Left colon (tissue), 2 donors: Measurements from ENCODE around the gene DCLRE1A. TPM values are rescaled to one million over a fixed set of nuclear protein-coding genes. Genes with fewer than 3 reads are reported as not detected.
"Not testable (repeated sequence)": the region's sequence is repeated elsewhere in the genome, so short reads cannot be mapped to it uniquely, and the experiment has no call there.

Source experiments
- ATAC-seq: fragments of 200-7000 bp; cut with Tn5 transposase; one replicate; pipeline ENCODE4 v1.9.1; 2020; ENCODE audit warnings: mild to moderate bottlenecking, moderate library complexity
- DNase-seq, 2 donors: peaks; one replicate each; pipeline ENCODE4 v3.0.0-alpha.2; 2020
- intact Hi-C, 2 donors: fragments of 100-400 bp; cut with DNase I in 1 of 2; cut with micrococcal nuclease in 1 of 2; formaldehyde crosslinking; loops; one replicate each; pipeline versions ENCODE4 v1.11.2 to v1.14.0; 2022; cut with DNase I, micrococcal nuclease
- total RNA-seq, 2 donors: library from RNA; stranded (reverse); fragmentation: NEBNext Ultra II Directional; extraction: Animal tissue kit (Norgen Biotek cat#: 25700); gene quantifications; one replicate each; pipeline ENCODE4 v1.2.1, GENCODE V29; 2021
- donor health status: DM: no; HTN: no; CAD: no.
- donor health status: DM: yes; HTN: yes; CAD: no.

DCLRE1A gene
- total RNA-seq, 2 donors from 2014 or later = 3.7 to 4.9 TPM

DNA sequence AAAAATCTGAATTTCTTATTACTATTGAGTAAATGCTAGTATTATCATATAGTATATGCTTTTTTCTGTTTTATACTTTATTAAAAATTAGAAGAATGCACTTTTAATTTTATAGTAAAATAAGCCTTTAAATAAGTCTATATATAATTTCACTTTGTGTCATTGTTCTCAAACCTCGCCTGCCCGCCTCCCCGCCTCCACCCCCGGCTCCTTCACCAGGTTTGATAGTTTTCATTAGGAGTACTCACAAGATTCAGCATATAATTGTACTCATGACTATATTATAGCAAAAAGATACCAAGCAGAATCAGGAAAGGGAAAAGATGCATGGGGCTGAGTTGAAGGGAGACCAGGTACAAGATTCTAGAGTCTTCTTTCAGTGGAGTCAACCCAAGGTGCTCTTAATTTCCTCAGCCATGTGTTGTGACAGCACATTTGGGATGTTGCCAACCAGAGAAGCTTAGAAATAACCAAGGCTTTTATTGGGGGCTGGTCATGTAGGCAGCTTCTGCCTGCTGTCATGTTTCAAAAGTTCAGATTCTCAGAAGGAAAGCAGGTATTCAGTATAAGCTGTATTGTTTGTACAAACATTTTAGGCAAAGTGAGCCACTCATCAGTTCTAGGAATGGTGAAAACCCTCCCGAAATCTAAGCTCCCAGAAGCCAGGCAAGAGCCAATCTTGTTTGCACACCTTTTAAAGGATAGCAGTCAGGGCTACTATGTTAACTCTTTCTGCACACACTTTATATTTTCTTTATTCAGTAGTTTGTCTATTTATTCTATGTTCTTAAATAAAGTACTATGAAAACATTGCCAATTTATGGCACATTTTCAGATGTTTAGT is 12.9 kb upstream of the DCLRE1A start:
- intact Hi-C loops = no loop called here
- DNase-seq (no peak), ATAC-seq (no peak)

DNA sequence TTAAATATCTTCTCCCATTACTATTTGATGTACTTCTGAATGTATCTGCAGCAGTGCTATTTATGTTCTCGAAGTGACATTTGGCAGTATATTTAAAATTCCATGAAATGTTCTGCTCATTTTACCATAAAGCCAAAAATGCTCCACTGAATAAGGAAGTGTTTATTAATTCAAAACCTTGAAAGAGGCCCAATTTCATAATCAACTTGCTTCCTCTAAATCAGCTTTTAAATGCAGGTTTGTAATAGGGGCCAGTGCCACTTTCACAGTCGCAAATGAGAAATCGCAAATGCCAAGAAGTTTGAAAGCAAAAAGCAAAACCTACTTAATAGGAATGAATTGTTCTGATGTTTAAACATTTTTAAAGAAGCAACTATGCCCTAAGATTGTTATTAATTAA is 12.0 kb upstream of the DCLRE1A start:
- no peak for ATAC-seq
- intact Hi-C loops = no loop called here

DNA sequence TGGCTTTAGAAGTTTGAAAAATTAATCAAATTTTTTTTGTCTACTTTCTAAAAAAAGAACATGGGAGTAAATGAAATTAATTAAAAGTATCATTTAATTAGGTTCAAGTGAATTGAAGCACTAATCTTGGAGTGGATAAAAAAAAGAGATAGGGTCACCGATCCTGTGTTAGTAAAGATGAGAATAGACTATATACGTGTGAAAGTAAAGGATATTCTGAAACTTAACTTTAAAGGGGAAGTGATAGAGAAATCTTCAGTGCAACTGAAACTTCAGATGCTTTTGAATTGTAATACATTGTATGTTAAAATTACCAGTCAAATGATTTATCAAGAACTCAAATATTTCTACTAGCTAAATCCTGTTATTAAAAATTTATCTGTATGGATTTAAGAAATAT is 5.4 kb upstream of the DCLRE1A start:
- ATAC-seq (no peak), DNase-seq (no peak)
- intact Hi-C loops = no loop called here

More for the DNA sequence above, 12.0 kb upstream of the DCLRE1A start:
- no peak for DNase-seq

DNA sequence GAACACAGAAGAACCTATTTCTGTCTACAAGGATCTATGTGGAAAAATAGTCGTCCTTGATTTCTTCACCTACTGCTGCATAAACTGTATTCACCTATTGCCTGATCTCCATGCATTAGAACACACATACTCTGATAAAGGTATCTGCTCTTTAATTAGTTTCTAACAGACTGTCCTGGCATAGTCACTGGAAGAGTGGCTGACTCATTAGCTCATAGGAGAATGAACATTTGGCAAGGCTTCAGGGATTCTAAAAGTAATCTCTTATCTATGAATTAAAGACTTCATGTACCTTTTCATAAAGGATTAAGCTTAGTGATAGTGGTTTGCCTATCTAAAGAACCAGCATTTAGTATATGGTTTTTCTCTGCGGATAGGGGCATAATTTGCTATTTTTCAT is 4.7 kb upstream of the DCLRE1A start:
- intact Hi-C loops = no loop called here
- no peak for ATAC-seq
- DNase-seq = no peak

DNA sequence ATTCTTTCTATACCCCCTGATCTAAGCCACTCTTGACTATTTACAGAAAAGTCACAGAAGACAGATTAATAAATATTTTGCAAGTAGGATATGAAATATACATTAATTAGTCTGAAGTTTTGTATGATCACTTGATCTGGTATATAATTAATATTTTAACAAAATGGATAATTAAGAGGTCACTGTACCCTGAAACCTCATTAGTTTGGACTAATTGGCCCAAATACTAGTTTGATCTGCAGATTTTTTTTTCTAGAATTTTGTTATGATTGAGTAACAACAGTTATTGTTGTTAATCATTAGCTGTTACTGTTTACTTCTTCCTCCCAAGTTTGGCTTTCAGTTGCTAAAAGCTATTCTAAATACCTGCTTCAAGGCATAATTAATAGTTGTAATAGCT is 3.3 kb upstream of the DCLRE1A start:
- DNase-seq = no peak
- intact Hi-C loops = no loop called here
- ATAC-seq = no peak

DNA sequence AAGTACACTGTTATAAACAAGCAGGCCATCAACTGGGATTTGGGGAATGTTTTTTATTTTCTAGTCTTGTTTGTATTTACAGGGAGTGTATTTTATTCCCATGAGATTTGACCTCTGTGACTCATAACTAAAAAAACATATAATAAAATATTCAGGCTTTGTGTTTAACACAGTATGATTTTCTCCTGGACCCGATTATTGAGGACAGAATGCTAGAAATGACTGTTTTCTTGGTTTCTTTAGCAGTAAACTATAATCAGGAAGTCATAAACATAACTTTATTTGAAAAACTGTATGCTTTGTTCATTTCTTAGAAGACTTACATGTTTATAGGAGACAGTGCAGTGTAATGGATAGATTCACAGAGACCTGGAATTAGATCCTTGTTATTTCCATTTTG is 2.7 kb upstream of the DCLRE1A start:
- intact Hi-C loops = no loop called here
- DNase-seq = no peak
- no peak for ATAC-seq

DNA sequence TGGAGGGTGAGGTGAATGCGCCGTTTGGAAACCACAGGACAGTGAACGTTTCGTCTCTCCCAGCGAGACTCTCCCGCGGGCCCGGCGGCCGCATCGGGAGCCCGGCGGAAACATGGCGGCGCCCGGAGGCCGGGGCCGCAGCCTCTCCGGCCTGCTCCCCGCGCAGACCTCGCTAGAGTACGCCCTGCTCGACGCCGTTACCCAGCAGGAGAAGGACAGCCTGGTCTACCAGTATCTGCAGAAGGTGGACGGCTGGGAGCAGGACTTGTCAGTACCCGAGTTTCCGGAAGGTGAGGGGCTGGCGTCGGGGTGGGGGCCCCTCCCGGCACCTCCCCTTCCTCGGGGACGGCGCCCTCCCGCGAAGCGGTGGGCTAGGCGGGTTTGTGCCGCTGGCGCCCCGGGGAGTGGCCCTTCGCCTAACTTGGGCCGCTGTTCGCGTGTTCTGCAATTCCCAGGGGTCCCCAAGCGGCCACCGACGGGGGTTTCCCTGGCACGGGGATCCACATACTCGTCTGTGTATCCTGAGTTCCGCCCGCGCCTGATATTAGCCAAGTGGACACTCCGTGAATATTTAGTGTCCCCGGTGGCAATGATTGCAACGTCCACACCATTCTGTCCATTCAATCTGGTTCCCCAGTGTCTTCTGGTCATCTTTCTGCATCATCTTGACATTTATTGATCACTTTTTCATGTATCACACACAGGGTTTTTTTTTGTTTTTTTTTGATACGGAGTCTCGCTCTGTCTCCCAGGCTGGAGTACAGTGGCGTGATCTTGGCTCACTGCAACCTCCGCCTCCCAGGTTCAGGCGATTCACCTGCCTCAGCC is 1.1 kb upstream of the DCLRE1A start:
- peak; percentile 74 for ATAC-seq

DNA sequence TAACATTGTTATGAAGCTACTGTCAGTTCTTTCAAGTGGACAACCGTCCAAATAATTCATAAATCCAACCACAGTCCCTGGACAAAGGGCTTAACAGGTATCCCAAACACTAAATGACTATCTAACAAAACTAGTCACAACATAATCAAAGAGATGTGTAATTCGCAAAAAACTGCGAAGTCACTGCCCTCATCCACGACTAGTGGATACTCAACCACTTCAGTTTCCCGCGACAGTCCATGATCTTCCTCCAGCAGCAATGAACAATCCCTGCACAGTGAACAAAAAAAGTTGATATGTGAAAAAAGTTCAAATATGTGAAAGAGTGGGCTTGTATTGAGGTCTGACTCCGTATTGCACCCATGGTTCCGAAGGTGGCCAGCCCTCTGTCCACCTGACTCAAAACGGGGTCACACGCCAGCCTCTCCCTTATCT is 287 bp downstream of the DCLRE1A start:
- ATAC-seq = peak; percentile 21
- DNase-seq = peak in 1 of 2 donors; percentile 21
- intact Hi-C loops = no loop called here

More for the DNA sequence above, 1.1 kb upstream of the DCLRE1A start:
- intact Hi-C loops = no loop called here
- DNase-seq = peak; percentile 46 to 65

DNA sequence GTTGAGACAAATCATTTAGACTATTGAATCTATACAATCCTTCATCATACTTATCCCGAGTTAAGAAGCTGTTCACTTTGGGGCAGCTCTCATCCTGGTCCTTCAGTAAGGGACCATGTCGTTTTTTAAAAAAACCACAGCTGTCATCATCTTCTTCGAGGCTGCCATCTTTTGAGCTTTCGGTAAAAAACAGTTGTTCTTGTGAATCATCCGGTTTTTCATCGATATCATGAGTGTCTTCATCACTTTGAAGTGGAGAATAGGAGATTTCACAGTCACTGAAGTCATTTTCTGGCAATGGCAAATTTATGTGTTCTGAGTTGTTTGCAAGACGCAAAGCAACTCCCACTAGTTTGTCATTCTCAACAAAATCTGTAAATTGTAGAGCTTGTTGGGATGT is 3.9 kb downstream of the DCLRE1A start:
- intact Hi-C loops = no loop called here

DNA sequence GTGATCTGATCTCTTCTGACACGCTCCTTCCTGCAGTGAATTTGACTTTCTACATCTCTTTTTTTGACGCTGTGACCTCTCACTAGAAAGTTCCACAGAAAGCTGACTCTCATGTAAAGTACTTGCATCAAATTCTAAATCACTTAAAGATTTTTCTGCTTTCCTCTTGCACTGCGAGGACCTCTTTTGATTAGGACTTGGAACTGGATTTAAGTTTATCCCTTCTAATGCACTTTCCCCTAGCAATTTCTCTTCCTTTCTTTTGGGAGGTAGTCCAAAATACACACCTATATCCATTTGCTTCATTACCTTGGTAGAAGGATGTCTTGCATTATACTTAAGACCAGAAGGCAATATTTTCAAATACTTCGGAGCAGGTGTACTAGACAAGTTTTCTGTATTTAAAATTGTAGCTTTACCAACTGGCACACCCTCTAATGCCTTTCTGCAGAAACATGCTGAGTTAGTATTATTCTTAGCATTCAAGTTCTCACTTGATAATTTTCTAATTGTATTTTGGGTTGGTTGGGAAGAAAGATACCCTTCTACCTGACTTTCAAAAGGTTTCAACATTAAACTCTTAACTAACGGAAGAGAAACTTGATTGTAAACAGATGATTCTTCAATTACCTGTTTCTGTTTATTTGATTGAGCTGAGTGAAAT is 4.6 kb downstream of the DCLRE1A start:
- no peak for DNase-seq
- intact Hi-C loops = no loop called here
- ATAC-seq = no peak

More for the DNA sequence above, 3.9 kb downstream of the DCLRE1A start:
- no peak for ATAC-seq
- no peak for DNase-seq

DNA sequence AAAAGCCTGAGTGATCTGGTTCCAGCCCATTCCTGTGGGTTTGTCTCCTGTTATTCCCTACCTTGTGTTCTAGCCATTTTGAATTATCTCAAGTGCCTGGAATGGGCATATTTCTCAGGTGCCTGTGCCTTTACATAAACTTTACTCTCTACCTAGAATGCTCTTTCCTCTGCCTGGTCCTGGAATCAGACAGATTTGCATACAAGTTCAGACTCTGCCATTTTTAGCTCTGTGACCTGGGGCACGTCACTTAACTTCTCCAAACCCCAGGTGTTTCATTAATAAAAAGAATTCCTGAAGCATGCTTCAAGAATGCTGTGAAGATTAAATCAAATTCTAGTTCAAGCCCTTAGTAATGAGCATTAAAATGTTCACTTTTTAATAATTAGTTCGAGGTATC is 7.8 kb downstream of the DCLRE1A start:
- ATAC-seq (no peak), DNase-seq (no peak)
- intact Hi-C loops = no loop called here

DNA sequence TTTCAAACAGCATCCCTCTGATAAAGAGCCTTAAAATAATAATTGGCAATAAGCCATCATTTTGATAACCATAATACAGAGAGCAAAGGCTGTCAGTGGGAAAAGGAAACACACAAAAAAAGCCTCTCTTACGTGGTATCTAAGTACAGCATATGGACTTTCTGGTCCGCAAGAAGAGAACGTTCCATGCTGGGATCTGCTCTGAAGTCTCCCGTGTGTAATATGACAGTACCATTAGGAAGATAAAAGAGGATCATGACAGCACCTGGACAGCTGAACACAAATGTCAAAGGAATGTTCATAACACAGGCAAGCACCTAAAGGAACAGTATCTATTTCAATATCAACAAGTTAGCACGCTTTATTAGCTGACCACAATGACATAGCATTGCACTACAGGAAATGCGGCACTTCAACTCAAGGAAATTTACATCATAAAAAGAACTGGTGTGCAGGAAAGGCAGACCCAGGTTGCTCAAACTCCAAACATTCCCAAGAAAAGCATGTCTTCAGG is 9.9 kb downstream of the DCLRE1A start:
- intact Hi-C loops = no loop called here
- ATAC-seq (no peak), DNase-seq (no peak)

DNA sequence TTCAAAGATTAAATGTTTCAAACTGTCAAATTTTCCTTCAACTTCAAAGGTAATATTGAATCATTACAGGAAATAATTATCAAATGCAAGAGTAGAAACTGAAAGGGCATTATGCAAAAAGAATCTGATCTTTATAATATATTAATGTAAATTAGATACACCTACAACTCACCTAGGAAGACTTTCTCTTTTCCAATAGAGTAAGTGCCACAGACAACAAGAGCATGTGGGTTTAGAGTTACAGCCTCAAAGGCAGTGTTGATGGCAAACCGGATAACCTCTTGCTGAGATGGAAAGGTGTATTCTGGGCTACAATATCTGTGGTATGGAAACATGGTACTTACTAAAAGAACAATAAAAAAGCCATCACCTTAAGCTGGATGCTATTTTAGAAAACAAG is 11.7 kb downstream of the DCLRE1A start:
- intact Hi-C loops = no loop called here
- no peak for ATAC-seq
- no peak for DNase-seq

DNA sequence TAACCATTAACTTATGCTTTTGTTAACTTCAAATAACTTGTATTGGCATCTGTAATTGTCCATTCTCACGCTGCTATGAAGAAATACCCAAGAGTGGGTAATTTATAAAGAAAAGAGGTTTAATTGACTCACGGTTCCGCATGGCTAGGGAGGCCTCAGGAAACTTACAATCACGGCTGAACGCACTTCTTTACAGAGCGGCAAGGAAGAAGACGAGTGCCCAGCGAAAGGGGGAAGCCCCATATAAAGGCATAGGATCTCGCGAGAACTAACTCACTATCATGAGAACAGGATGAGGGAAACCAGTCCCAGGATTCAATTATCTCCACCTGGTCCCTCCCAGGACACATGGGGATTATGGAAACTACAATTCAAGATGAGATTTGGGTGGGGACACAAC is 25.3 kb downstream of the DCLRE1A start:
- DNase-seq, intact Hi-C loops, ATAC-seq: not testable (repeated sequence)

DNA sequence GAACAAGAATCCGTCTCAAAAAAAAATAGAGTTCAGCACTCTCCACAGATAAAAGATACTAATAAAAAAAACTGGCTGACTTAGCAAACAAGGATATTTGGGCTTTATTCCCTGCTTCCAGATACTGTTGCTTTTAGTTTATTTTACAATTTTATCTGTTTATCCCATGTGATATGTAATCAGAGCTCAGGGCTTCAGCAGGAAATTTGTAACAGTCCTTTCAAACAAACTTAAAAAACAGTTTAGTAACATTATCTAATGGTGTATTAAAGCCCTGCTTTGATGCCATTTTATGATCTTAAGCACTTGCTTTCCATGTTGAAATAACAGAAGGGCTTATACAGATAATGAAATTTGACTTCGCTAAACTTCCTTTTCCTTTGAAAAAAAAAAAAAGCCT is 28.1 kb downstream of the DCLRE1A start:
- intact Hi-C loops = no loop called here
- no peak for ATAC-seq
- DNase-seq = no peak

DNA sequence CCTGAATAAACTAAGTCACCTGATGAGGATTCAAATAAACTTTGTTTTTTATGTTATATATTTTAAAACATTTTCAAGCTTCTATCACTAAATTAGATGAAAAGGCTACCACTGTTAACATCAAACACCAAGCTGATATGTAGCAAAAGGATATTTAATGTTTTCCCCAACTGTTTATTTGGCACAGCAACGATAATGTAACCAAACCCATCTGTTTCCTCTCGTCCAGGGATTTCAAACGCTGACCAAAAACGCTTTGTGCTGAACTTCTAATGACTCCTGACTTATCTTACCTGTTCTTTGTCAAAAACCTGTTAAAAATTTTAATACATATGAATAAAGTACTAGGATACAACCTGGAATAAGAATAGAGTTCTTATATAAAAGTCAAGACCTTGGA is 30.5 kb downstream of the DCLRE1A start:
- intact Hi-C loops = no loop called here
- DNase-seq (no peak), ATAC-seq (no peak)

DNA sequence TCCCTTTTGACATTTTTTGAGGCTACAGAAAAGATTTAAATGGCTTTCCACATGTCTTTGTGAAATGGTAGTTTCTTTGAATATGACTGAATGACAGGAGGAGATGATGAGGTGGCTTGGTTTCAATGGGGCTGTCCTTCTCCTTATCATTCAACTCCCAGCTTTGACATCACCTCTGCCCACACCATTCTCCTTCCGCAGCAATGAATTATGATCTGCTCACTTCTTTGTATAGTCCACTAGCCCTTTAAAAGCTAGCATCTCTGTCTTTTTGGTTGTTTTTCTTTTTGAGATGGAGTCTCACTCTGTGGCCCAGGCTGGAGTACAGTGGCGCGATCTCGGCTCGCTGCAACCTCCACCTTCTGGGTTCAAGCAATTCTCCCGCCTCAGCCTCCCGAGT is 31.7 kb downstream of the DCLRE1A start:
- DNase-seq = no peak
- no peak for ATAC-seq
- intact Hi-C loops = no loop called here

DNA sequence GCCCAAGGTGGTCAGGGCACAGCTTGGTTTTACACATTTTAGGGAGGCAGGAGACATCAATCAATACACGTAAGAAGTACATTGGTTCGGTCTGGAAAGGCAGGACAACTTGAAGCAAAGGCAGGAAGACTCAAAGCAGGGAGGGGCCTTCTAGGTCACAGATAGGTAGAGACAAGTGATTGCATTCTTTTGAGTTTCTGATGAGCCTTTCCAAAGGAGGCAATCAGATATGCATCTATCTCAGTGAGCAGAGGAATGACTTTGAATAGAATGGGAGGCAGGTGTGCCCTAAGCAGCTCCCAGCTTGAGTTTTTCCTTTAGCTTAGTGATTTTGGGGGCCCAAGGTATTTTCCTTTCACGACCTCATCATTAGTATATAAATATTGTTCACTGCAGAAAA is 32.6 kb downstream of the DCLRE1A start:
- ATAC-seq, intact Hi-C loops: not testable (repeated sequence)

DNA sequence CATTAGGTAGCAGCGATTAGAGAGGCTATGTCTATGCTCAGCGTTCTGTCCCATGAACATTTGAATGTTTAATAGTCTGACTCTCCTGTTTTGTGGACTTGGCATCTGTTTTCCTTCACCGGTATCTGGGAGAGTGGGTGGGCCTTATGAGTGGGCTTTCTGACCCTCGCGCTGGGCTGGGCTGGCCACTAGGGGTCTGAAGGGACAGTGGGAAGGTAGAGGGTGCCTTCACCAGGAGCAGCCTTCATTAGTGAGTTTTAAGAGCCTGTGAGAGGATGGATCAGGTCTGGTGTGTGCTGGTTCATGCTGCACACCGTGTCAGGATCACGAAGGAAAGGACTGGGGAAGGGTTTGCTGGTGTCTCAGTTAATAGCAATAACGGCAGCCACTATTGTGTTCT is 33.4 kb downstream of the DCLRE1A start:
- ATAC-seq (no peak), DNase-seq (no peak)
- intact Hi-C loops = no loop called here

More for the DNA sequence above, 32.6 kb downstream of the DCLRE1A start:
- not testable (repeated sequence) for DNase-seq
